ENCODE results near the gene FAM209A. TPM values are rescaled to one million over a fixed set of nuclear protein-coding genes. Genes with fewer than 3 reads are reported as not detected.
"Not testable (repeated sequence)": the region's sequence is repeated elsewhere in the genome, so short reads cannot be mapped to it uniquely, and the experiment has no call there.

FAM209A gene
- total RNA-seq, 2 experiments from 2014 or later, result 0.59 to 0.99 TPM

DNA sequence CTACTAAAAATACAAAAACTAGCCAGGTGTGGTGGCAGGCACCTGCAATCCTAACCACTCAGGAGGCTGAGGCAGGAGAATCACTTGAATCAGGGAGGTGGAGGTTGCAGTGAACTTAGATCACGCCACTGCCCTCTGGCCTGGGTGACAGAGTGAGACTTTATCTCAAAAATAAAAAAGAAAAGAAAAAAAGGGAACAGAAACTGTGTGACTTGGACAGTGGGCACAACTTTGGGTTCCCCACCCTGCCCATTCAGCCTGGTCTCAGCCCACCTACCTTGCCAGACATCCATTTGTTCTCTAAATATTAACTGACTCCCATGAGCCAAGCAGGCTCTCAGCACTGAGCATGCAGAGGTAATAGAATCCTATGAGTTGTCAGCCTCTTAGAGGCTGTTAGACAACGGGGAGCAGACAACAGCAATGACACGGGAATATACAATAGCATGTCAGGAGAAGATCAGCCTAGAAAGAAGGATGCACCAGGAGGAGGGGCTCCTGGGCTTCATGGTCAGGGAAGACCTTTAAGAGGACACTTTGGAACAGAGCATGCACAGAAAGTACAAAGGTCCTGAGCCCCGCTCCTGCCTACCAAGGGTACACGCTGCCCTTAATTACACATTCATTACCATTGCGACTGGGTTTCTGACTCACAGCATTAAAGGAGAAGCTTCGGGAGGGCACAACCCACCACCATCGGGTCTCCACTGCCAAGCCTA lies 28.5 kb downstream of the FAM209A start:
- DNase-seq, result no peak
- POLR2A ChIA-PET, result no interaction called here
- H3K27me3 Mint-ChIP-seq, result no peaks in the 10 kb centered on the region
- intact Hi-C loops (cut with micrococcal nuclease), result loop anchor here (5.0 to 10.0 kb wide), 2 partner anchors 512 to 794 kb away; no protein-coding TSS in a partner anchor
- no peaks in the 10 kb centered on the region for H3K9me3 Mint-ChIP-seq
- peaks cover 7% of the 10 kb centered on the region for H3K4me1 Mint-ChIP-seq (ENCODE audit: low read depth)
- no peak overlapping the region for H3K27ac Mint-ChIP-seq
- no peak overlapping the region for H3K4me3 Mint-ChIP-seq
- no peaks in the 10 kb centered on the region for H3K36me3 Mint-ChIP-seq
- CTCF ChIA-PET, result interaction anchor here (1.1 kb wide), 1 partner anchor 293 kb away, joined by 3 read pairs; no protein-coding TSS in a partner anchor

DNA sequence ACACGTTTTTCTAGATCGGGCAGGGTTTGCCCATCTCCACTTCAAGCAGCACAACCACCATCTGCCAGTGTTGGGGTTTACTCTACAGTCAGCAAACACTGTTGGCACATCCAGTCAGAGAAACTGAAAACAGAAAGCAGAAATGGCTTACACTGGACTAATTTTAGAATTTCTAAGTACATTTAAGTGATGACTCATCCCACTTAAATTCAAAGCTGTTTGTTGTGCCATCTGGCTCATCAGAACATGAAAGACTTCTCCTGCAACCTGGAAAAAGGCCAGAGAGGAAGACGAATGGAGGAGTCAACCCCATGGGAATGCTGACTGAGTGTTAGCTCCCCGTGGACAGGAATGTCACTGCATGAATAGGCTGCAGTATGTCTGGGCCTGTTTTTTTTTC lies 30.3 kb downstream of the FAM209A start:
- no peaks in the 10 kb centered on the region for H3K27me3 Mint-ChIP-seq
- H3K36me3 Mint-ChIP-seq, result no peaks in the 10 kb centered on the region
- H3K4me1 Mint-ChIP-seq (ENCODE audit: low read depth), result peaks cover 7% of the 10 kb centered on the region
- no peak overlapping the region for H3K4me3 Mint-ChIP-seq
- H3K9me3 Mint-ChIP-seq, result no peaks in the 10 kb centered on the region
- CTCF ChIA-PET, result no interaction called here
- intact Hi-C loops (cut with micrococcal nuclease), result loop anchor here (5.0 to 10.0 kb wide), 2 partner anchors 510 to 792 kb away; no protein-coding TSS in a partner anchor
- no peak overlapping the region for H3K27ac Mint-ChIP-seq
- peak; percentile 23 for DNase-seq
- POLR2A ChIA-PET, result no interaction called here

DNA sequence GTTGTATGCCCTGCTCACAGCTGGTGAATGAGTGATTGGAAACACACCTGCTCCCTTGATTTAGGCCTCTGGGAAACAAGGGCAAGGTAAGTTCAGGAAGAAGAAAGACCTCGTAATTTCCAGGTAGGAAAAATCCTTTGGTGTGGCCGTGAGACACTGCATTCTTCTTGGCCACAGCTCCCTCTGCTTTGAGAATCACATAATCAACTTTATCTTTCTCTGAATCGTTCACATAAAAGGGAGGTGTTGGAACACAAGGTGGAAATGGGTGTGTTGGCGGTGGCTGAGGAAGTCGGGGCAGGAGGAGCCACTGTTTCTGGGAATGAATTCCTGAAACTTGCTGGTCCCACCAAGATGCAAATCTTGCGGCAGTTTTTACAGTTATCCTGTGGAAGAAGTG lies 34.4 kb downstream of the FAM209A start:
- intact Hi-C loops (cut with micrococcal nuclease), result loop anchor here (10.0 kb wide), 1 partner anchor 506 kb away; no protein-coding TSS in a partner anchor
- ChIA-PET POLR2A (no interaction called here), CTCF (interaction anchor here (1.2 kb wide), 1 partner anchor 8 kb away, joined by 4 read pairs; no protein-coding TSS in a partner anchor)
- H3K36me3 Mint-ChIP-seq, result no peaks in the 10 kb centered on the region
- H3K27ac Mint-ChIP-seq, result no peak overlapping the region
- H3K27me3 Mint-ChIP-seq, result no peaks in the 10 kb centered on the region
- no peak for DNase-seq
- no peak overlapping the region for H3K4me3 Mint-ChIP-seq
- peaks cover 7% of the 10 kb centered on the region for H3K4me1 Mint-ChIP-seq (ENCODE audit: low read depth)
- H3K9me3 Mint-ChIP-seq, result no peaks in the 10 kb centered on the region

DNA sequence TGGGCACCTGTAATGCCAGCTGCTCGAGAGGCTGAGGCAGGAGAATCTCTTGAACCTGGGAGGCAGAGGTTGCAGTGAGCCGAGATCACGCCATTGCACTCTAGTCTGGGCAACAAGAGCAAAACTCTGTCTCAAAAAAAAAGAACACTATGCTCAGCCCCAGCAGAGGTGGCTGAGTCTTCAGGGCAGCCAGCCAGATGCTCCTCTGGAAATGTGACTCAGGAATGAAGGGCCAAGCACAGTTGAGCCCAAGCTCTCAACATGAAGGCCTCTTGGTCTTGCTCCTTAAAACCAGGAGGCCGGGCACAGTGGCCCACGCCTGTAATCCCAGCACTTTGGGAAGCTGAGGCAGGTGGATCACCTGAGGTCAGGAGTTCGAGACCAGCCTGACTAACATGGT lies 40.0 kb downstream of the FAM209A start:
- H3K9me3 Mint-ChIP-seq; POLR2A ChIA-PET; H3K27me3 Mint-ChIP-seq; DNase-seq; H3K4me3 Mint-ChIP-seq; intact Hi-C loops (cut with micrococcal nuclease); H3K36me3 Mint-ChIP-seq; H3K4me1 Mint-ChIP-seq (ENCODE audit: low read depth); H3K27ac Mint-ChIP-seq: not testable (repeated sequence)
- CTCF ChIA-PET, result interaction anchor here (1.1 kb wide), 1 partner anchor 14 kb away, joined by 3 read pairs; no protein-coding TSS in a partner anchor

DNA sequence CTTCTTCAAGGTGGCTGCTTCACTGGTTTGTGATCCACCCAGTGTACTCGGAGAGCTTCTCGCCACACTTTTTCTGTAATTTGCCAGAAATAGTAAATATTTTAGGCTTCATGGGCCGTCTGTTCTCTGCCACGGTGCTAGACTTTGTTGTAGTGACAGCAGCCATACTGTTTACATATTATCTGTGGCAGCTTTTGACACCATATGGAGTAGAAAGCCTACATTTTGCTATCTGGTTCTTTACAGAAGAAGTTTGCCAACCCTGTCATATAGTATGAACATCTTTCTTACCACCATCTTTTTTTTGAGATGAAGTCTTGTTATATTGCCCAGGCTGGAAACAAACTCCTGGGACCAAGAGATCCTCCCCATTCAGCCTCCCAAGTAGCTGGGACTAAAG lies 41.0 kb downstream of the FAM209A start:
- Mint-ChIP-seq H3K36me3 (no peaks in the 10 kb centered on the region), H3K4me1 (ENCODE audit: low read depth) (no peaks in the 10 kb centered on the region), H3K4me3 (no peak overlapping the region), H3K27me3 (peaks cover 4% of the 10 kb centered on the region), H3K27ac (no peak overlapping the region), H3K9me3 (no peaks in the 10 kb centered on the region)
- POLR2A ChIA-PET, result interaction anchor here (0.6 kb wide), 1 partner anchor 136 kb away, joined by 5 read pairs; no protein-coding TSS in a partner anchor
- CTCF ChIA-PET, result interaction anchor here (0.6 to 1.6 kb wide), 3 partner anchors 10 to 15 kb away, joined by 3 to 10 read pairs (median 3); no protein-coding TSS in a partner anchor
- DNase-seq, result no peak
- intact Hi-C loops (cut with micrococcal nuclease), result no loop called here

DNA sequence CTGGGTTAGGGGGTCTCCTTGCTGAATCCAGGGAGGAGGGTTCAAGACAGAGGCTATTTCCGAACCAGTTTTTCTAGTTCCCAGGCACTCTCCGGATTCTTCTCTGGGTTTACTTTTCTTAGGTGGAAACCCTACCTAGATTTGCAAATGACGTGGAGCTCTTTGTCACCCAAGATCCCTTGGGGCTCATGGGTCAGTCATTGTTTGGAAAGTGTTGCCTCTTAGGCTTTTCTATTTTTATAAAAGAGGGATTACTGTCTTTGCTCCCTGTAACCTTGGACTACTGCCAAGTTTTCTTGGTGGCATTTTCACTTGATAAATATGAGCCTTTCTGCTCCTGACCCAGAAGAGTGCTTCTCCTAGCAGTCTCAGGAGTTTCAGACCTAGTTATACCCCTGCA lies 42.1 kb downstream of the FAM209A start:
- Mint-ChIP-seq H3K4me3 (no peak overlapping the region), H3K27me3 (peaks cover 4% of the 10 kb centered on the region), H3K27ac (no peak overlapping the region), H3K36me3 (no peaks in the 10 kb centered on the region), H3K4me1 (ENCODE audit: low read depth) (no peaks in the 10 kb centered on the region), H3K9me3 (no peaks in the 10 kb centered on the region)
- DNase-seq, result no peak
- CTCF ChIA-PET, result interaction anchor here (1.6 to 1.8 kb wide), 2 partner anchors 10 to 16 kb away, joined by 6 to 10 read pairs; no protein-coding TSS in a partner anchor
- POLR2A ChIA-PET, result no interaction called here
- intact Hi-C loops (cut with micrococcal nuclease), result no loop called here

DNA sequence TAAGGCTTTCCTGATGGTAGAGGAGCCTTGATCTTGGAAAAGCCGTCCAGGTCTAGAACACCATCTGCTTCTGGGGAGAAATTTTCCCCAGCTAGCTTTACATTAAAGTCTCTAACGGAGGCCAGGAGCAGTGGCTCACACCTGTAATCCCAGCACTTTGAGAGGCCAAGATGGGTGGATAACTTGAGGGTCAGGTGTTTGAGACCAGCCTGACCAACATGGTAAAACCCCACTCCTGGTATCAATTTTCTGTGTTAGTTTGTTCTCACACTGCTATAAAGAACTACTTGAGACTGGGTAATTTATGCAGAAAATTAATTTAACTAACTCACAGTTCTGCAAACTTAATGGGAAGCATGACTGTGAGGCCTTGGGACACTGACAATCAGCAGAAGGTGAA lies 46.3 kb downstream of the FAM209A start:
- H3K4me1 Mint-ChIP-seq (ENCODE audit: low read depth), result no peaks in the 10 kb centered on the region
- ChIA-PET POLR2A (no interaction called here), CTCF (interaction anchor here (2.2 kb wide), 1 partner anchor 20 kb away, joined by 9 read pairs; no protein-coding TSS in a partner anchor)
- H3K4me3 Mint-ChIP-seq, result no peak overlapping the region
- no peak for DNase-seq
- H3K27ac Mint-ChIP-seq, result no peak overlapping the region
- peaks cover 8% of the 10 kb centered on the region for H3K27me3 Mint-ChIP-seq
- no peaks in the 10 kb centered on the region for H3K36me3 Mint-ChIP-seq
- intact Hi-C loops (cut with micrococcal nuclease), result no loop called here
- H3K9me3 Mint-ChIP-seq, result no peaks in the 10 kb centered on the region

DNA sequence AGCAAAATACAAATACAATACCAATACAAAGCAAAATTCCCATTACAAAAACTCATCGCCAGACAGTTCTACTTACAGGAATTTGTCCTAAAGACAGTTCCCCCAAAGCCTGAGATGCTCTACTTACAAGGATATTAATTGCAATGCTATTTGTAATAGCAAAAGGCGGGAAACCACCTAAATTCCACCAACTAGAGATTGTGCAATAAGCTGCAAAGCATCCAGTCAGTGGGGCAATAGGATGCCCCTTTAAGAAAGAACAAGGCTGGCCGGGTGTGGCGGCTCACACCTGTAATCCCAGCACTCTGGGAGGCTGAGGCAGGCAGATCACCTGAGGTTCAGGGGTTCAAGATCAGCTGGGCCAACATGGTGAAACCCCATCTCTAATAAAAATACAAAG lies 47.6 kb downstream of the FAM209A start:
- H3K4me3 Mint-ChIP-seq, result no peak overlapping the region
- intact Hi-C loops (cut with micrococcal nuclease), result no loop called here
- no peak overlapping the region for H3K27ac Mint-ChIP-seq
- H3K4me1 Mint-ChIP-seq (ENCODE audit: low read depth), result no peaks in the 10 kb centered on the region
- H3K27me3 Mint-ChIP-seq, result peaks cover 8% of the 10 kb centered on the region
- H3K9me3 Mint-ChIP-seq, result no peaks in the 10 kb centered on the region
- H3K36me3 Mint-ChIP-seq, result no peaks in the 10 kb centered on the region
- ChIA-PET CTCF (no interaction called here), POLR2A (no interaction called here)
- no peak for DNase-seq

DNA sequence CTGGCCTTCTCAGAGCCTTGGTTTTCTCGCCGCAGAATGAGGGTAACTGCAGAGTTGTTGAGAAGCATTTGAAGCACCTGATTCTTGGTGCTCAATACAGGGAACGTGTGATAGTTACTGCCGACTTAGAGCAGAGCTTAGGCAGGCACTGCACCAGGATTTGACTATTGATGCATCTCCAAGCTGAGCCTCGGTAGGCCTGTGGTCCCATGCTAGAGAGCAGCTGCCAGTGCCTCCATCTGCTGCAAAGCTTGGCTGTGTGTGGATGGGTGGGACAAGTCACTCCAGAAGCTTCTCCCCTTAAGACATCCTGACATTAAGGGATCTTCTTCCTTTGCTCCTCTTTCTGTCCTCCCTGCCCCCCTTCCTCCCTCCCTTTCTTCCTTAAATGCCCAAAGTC lies 49.4 kb downstream of the FAM209A start:
- intact Hi-C loops (cut with micrococcal nuclease), result no loop called here
- no peaks in the 10 kb centered on the region for H3K36me3 Mint-ChIP-seq
- H3K9me3 Mint-ChIP-seq, result no peaks in the 10 kb centered on the region
- H3K4me3 Mint-ChIP-seq, result no peak overlapping the region
- POLR2A ChIA-PET, result no interaction called here
- H3K27ac Mint-ChIP-seq, result no peak overlapping the region
- CTCF ChIA-PET, result interaction anchor here (1.8 kb wide), 1 partner anchor 23 kb away, joined by 5 read pairs; no protein-coding TSS in a partner anchor
- H3K4me1 Mint-ChIP-seq (ENCODE audit: low read depth), result no peaks in the 10 kb centered on the region
- DNase-seq, result no peak
- peaks cover 10% of the 10 kb centered on the region for H3K27me3 Mint-ChIP-seq

DNA sequence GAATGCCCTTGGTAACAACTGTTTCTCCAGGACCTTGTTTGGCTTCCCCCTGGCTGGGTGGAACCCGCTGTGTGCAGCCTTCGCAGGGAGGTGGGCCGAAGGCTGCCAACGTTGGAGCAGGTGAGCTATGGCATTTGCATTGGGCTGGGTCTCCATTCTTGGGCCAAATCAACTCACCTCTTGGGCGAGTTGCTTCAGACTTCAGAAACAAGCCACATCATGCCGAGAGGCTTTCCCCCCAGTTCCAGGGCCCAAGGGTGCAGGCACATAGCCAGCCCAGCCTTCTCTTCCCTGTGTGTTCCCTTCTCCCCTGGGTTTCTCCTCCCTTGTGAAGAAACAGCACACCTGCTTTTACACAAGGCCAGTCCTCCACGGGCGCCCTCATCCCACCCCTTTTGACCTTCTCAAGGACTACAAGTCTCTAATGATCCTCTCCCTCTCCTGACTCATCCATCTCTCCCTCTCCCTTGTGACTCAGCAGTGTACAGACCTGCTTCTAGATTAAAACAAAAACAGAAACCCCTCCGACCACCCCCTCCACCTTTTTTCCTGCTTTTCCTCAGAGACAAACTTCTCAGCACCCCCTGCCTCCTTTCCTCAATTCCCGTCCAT lies 50.1 kb downstream of the FAM209A start:
- H3K4me3 Mint-ChIP-seq, result no peak overlapping the region
- no peaks in the 10 kb centered on the region for H3K9me3 Mint-ChIP-seq
- peaks cover 10% of the 10 kb centered on the region for H3K27me3 Mint-ChIP-seq
- POLR2A ChIA-PET, result no interaction called here
- intact Hi-C loops (cut with micrococcal nuclease), result no loop called here
- H3K27ac Mint-ChIP-seq, result no peak overlapping the region
- CTCF ChIA-PET, result interaction anchor here (1.8 kb wide), 1 partner anchor 23 kb away, joined by 5 read pairs; no protein-coding TSS in a partner anchor
- H3K4me1 Mint-ChIP-seq (ENCODE audit: low read depth), result no peaks in the 10 kb centered on the region
- H3K36me3 Mint-ChIP-seq, result no peaks in the 10 kb centered on the region
- DNase-seq, result no peak

DNA sequence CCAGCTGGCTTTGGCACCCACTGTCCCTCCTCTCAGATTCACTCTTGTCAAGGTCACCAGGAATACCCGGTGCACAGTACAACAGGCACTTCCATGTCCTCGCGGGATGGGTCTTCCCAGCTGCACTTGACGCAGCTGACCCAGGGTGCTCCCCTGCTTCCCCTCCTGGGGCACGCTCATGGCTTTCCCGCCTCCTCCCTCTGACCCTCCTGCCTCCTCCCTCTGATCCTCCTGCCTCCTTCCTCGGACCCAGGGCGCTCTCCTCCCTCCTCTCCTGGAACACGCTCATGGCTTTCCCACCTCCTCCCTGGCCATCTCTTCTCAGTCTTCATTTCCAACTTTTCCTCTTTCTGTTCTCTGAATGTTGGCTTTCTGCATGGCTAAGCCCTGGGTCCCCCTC lies 50.6 kb downstream of the FAM209A start:
- ChIA-PET POLR2A (no interaction called here), CTCF (interaction anchor here (0.9 to 1.8 kb wide), 2 partner anchors 9 to 24 kb away, joined by 3 to 5 read pairs; no protein-coding TSS in a partner anchor)
- H3K9me3 Mint-ChIP-seq, result no peaks in the 10 kb centered on the region
- no peaks in the 10 kb centered on the region for H3K4me1 Mint-ChIP-seq (ENCODE audit: low read depth)
- no peak overlapping the region for H3K4me3 Mint-ChIP-seq
- intact Hi-C loops (cut with micrococcal nuclease), result no loop called here
- H3K27me3 Mint-ChIP-seq, result peaks cover 6% of the 10 kb centered on the region
- H3K27ac Mint-ChIP-seq, result no peak overlapping the region
- no peaks in the 10 kb centered on the region for H3K36me3 Mint-ChIP-seq
- no peak for DNase-seq

All from activated CD4-positive, alpha-beta memory T cell treated with anti-CD3 and anti-CD28 coated beads for 36 hours (primary cell).